H1 (cell line): ENCODE data around the gene AKT1. TPM values are rescaled to one million over a fixed set of nuclear protein-coding genes. Genes with fewer than 3 reads are reported as not detected.

Source experiments
- CTCF ChIA-PET: fragments of 300-600 bp; sonication (Branson Sonifier 250); formaldehyde crosslinking; loops from one replicate; lab custom pipeline; 2021; ENCODE audit not compliant: partially characterized antibody; lab: Charles Lee
- POLR2A ChIA-PET: fragments of 300-600 bp; sonication (Branson Sonifier 250); formaldehyde crosslinking; loops from one replicate; lab custom pipeline; 2021; ENCODE audit warnings: inconsistent platforms; ENCODE audit not compliant: partially characterized antibody; lab: Charles Lee
- DNase-seq, 2 experiments: peaks; one replicate each; pipeline versions ENCODE4 v3.0.0 to v3.0.0-alpha.2; 2010 to 2022; ENCODE audit warnings: low spot score in 2 of 2, low read depth in 1 of 2, mixed read lengths in 1 of 2
- FAIRE-seq: peaks from 2 replicates; lab custom pipeline; 2011; peaks lifted over from hg19 to GRCh38; lab: Jason Lieb, UNC
- H2AFZ ChIP-seq: 2 replicates; pipeline ENCODE4 v1.8.1; 2012; ENCODE audit warnings: low read length, inconsistent platforms
- H2AK5ac ChIP-seq: 2 replicates; pipeline ENCODE4 v1.6.1; 2013; ENCODE audit warnings: low read depth, low read length
- H2BK120ac ChIP-seq: replicated peaks from 2 replicates; pipeline ENCODE3; 2013; ENCODE audit warnings: low read depth, low read length, inconsistent platforms
- H2BK12ac ChIP-seq: 2 replicates; pipeline ENCODE4 v1.6.1; 2013; ENCODE audit warnings: low read depth, low read length
- H2BK15ac ChIP-seq: 2 replicates; pipeline ENCODE4 v1.6.1; 2013; ENCODE audit warnings: low read length
- H2BK20ac ChIP-seq: 2 replicates; pipeline ENCODE4 v1.6.1; 2013; ENCODE audit warnings: low read length
- H2BK5ac ChIP-seq: 2 replicates; pipeline ENCODE4 v1.6.1; 2013; ENCODE audit warnings: low read depth, low read length
- H3K14ac ChIP-seq: 2 replicates; pipeline ENCODE4 v1.6.1; 2013; ENCODE audit warnings: inconsistent platforms; ENCODE audit not compliant: insufficient read length
- H3K18ac ChIP-seq: 2 replicates; pipeline ENCODE4 v1.6.1; 2013; ENCODE audit warnings: low read length; ENCODE audit errors: extremely low read depth
- H3K23ac ChIP-seq: 2 replicates; pipeline ENCODE4 v1.6.1; 2013; ENCODE audit warnings: inconsistent platforms; ENCODE audit not compliant: insufficient read length
- H3K23me2 ChIP-seq: 2 replicates; pipeline ENCODE4 v1.6.1; 2013; ENCODE audit warnings: low read depth, low read length
- H3K27ac ChIP-seq: 2 replicates; pipeline ENCODE4 v1.6.1; 2011; ENCODE audit warnings: low read depth, low read length, inconsistent platforms
- H3K27me3 ChIP-seq, 4 experiments: replicated peaks in 1 of 4; 1 replicate in 1 of 4; 2 replicates in 3 of 4; pipeline versions ENCODE4 v1.6.1 to v1.8.1; 2011 to 2013; ENCODE audit warnings: low read length in 3 of 4, mild to moderate bottlenecking in 3 of 4, inconsistent platforms in 2 of 4, mixed read lengths in 2 of 4, moderate library complexity in 1 of 4; ENCODE audit not compliant: control insufficient read depth in 3 of 4, insufficient read depth in 3 of 4; ENCODE audit errors: extremely low read depth in 1 of 4
- H3K36me3 ChIP-seq, 4 experiments: 2 replicates each; pipeline versions ENCODE4 v1.6.1 to v1.8.1; 2011 to 2013; ENCODE audit warnings: mild to moderate bottlenecking in 4 of 4, low read length in 3 of 4, moderate library complexity in 2 of 4, control low read depth in 1 of 4, inconsistent platforms in 1 of 4; ENCODE audit not compliant: insufficient read depth in 4 of 4, control insufficient read depth in 2 of 4
- H3K4ac ChIP-seq: replicated peaks from 2 replicates; pipeline ENCODE3; 2013; ENCODE audit warnings: low read length, low read depth, mixed read lengths, inconsistent platforms; ENCODE audit not compliant: insufficient read length
- H3K4me1 ChIP-seq, 4 experiments: replicated peaks in 1 of 4; 1 replicate in 1 of 4; 2 replicates in 3 of 4; pipeline versions ENCODE4 v1.6.1 to v1.8.1; 2011 to 2013; ENCODE audit warnings: low read length in 3 of 4, inconsistent platforms in 2 of 4, mixed read lengths in 1 of 4; ENCODE audit not compliant: insufficient read depth in 4 of 4, control insufficient read depth in 3 of 4
- H3K4me2 ChIP-seq, 2 experiments: 2 replicates each; pipeline versions ENCODE4 v1.6.1 to v1.8.1; 2011 to 2013; ENCODE audit warnings: low read depth in 2 of 2, low read length in 2 of 2, control low read depth in 1 of 2, inconsistent platforms in 1 of 2, mild to moderate bottlenecking in 1 of 2; ENCODE audit not compliant: insufficient read depth in 1 of 2
- H3K4me3 ChIP-seq, 4 experiments: fragments of 200-600, 300-600 bp in 1 of 4; sonication (generic), shearing (Covaris generic), sonication (Bioruptor Twin) in 1 of 4; 2 replicates each; pipeline versions ENCODE4 v1.5.1 to v1.8.1; 2011 to 2016; ENCODE audit warnings: low read length in 4 of 4, low read depth in 3 of 4, control low read depth in 2 of 4, inconsistent platforms in 2 of 4, mild to moderate bottlenecking in 2 of 4, mixed read lengths in 1 of 4, moderate library complexity in 1 of 4; ENCODE audit not compliant: insufficient read depth in 2 of 4; ENCODE audit errors: extremely low read depth in 1 of 4
- H3K56ac ChIP-seq: replicated peaks from 2 replicates; pipeline ENCODE3; 2013; ENCODE audit warnings: low read depth, mild to moderate bottlenecking, mixed read lengths, low read length, inconsistent platforms; ENCODE audit not compliant: insufficient read length
- H3K79me1 ChIP-seq: 2 replicates; pipeline ENCODE4 v1.6.1; 2013; ENCODE audit warnings: low read depth, low read length, control low read depth
- H3K79me2 ChIP-seq, 2 experiments: 2 replicates each; pipeline versions ENCODE4 v1.6.1 to v1.8.1; 2012 to 2013; ENCODE audit warnings: low read length in 2 of 2, mild to moderate bottlenecking in 2 of 2, inconsistent platforms in 1 of 2; ENCODE audit not compliant: insufficient read depth in 2 of 2, control insufficient read depth in 1 of 2
- H3K9ac ChIP-seq, 4 experiments: replicated peaks in 1 of 4; 1 replicate in 1 of 4; 2 replicates in 3 of 4; pipeline versions ENCODE4 v1.6.1 to v1.8.1; 2011 to 2013; ENCODE audit warnings: low read depth in 3 of 4, low read length in 3 of 4, control low read depth in 2 of 4, mild to moderate bottlenecking in 2 of 4, moderate library complexity in 2 of 4, inconsistent platforms in 1 of 4; ENCODE audit errors: extremely low read depth in 1 of 4
- H3K9me3 ChIP-seq, 2 experiments: 2 replicates each; pipeline versions ENCODE4 v1.6.1 to v1.8.1; 2012 to 2013; ENCODE audit warnings: mild to moderate bottlenecking in 2 of 2, moderate library complexity in 2 of 2, control low read depth in 1 of 2, inconsistent platforms in 1 of 2, low read depth in 1 of 2, low read length in 1 of 2, mixed read lengths in 1 of 2; ENCODE audit not compliant: insufficient read depth in 2 of 2
- H4K20me1 ChIP-seq, 2 experiments: replicated peaks in 1 of 2; 2 replicates each; pipeline versions ENCODE3 to v1.8.1; 2011 to 2013; ENCODE audit warnings: inconsistent platforms in 2 of 2, low read length in 2 of 2, mild to moderate bottlenecking in 1 of 2; ENCODE audit not compliant: insufficient read depth in 2 of 2, control insufficient read depth in 1 of 2
- H4K5ac ChIP-seq: 2 replicates; pipeline ENCODE4 v1.6.1; 2013; ENCODE audit warnings: low read length, low read depth, mixed read lengths, inconsistent platforms; ENCODE audit not compliant: insufficient read length
- H4K8ac ChIP-seq: 2 replicates; pipeline ENCODE4 v1.8.0; 2013; ENCODE audit warnings: mild to moderate bottlenecking, moderate library complexity, low read length, inconsistent platforms; ENCODE audit not compliant: insufficient read depth; ENCODE audit errors: extremely low read depth
- H4K91ac ChIP-seq: replicated peaks from 2 replicates; pipeline ENCODE3; 2013; ENCODE audit warnings: low read length, mixed read lengths, inconsistent platforms; ENCODE audit not compliant: insufficient read length
- CBX8 ChIP-seq: fragments of 300-800, 300-1000 bp; sonication (generic); IDR thresholded peaks from 2 replicates; pipeline ENCODE4 v1.7.1; 2016; ENCODE audit warnings: low read depth, low read length, borderline replicate concordance
- EZH2 ChIP-seq: fragments of 200-600 bp; sonication (generic); IDR thresholded peaks from 2 replicates; pipeline ENCODE4 v1.7.1; 2012; ENCODE audit warnings: low read depth, mild to moderate bottlenecking, moderate library complexity, low read length, inconsistent platforms; ENCODE audit not compliant: severe bottlenecking
- GABPA ChIP-seq: IDR thresholded peaks from 2 replicates; pipeline ENCODE4 v1.6.1; 2011; ENCODE audit warnings: mild to moderate bottlenecking, low read length, moderate library complexity, borderline replicate concordance; ENCODE audit not compliant: insufficient read depth
- GTF2F1 ChIP-seq: IDR thresholded peaks from 2 replicates; pipeline ENCODE4 v1.6.1; 2012; ENCODE audit warnings: low read depth, low read length, improper control_type of control experiment, borderline replicate concordance
- HDAC2 ChIP-seq, 2 experiments: fragments of 300-600 bp in 1 of 2; sonication (generic) in 1 of 2; IDR thresholded peaks; 2 replicates each; pipeline ENCODE4 v1.6.1; 2011 to 2012; ENCODE audit warnings: low read depth in 2 of 2, low read length in 2 of 2, mild to moderate bottlenecking in 2 of 2, moderate library complexity in 2 of 2, borderline replicate concordance in 1 of 2, inconsistent platforms in 1 of 2
- JUN ChIP-seq: IDR thresholded peaks from 2 replicates; pipeline ENCODE4 v1.6.1; 2011; ENCODE audit warnings: low read depth, mild to moderate bottlenecking, improper control_type of control experiment, low read length
- NRF1 ChIP-seq: IDR thresholded peaks from 2 replicates; pipeline ENCODE4 v1.6.1; 2011; ENCODE audit warnings: mild to moderate bottlenecking, low read depth, low read length, improper control_type of control experiment
- RBBP5 ChIP-seq: IDR thresholded peaks from 2 replicates; pipeline ENCODE4 v1.7.1; 2012; ENCODE audit warnings: low read depth, mild to moderate bottlenecking, inconsistent platforms, low read length, moderate library complexity, borderline replicate concordance
- SIN3A ChIP-seq, 2 experiments: IDR thresholded peaks in 1 of 2; conservative IDR thresholded peaks in 1 of 2; 2 replicates each; pipeline ENCODE4 v1.6.1; 2011 to 2012; ENCODE audit warnings: low read length in 2 of 2, improper control_type of control experiment in 1 of 2, low read depth in 1 of 2, mild to moderate bottlenecking in 1 of 2
- SP4 ChIP-seq: IDR thresholded peaks from 2 replicates; pipeline ENCODE4 v1.6.1; 2012; ENCODE audit warnings: low read length, inconsistent platforms
- WGBS, 2 experiments: shearing (Covaris generic) in 1 of 2; methylation state at CpG; one replicate each; pipeline versions ENCODE4 v1.1.6 to v1.1.7; 2013 to 2015; ENCODE audit warnings: low lambda C conversion rate in 2 of 2, mixed read lengths in 2 of 2, inconsistent platforms in 1 of 2, low coverage in 1 of 2, missing lambda C conversion rate in 1 of 2; ENCODE audit not compliant: insufficient replicate concordance in 2 of 2, insufficient coverage in 1 of 2, insufficient read length in 1 of 2; ENCODE audit errors: extremely low coverage in 1 of 2, missing lambda C conversion rate in 1 of 2; 5-methylcytosine and 5-hydroxymethylcytosine counted together
- polyA plus RNA-seq, 7 experiments: library from polyadenylated mRNA; depleted of rRNA in 3 of 7; stranded (reverse) in 5 of 7; unstranded in 2 of 7; fragments of >200 nt in 5 of 7; fragments of 200-250 nt in 2 of 7; gene quantifications; 1 replicate in 5 of 7; 2 replicates in 1 of 7; 4 replicates in 1 of 7; pipeline versions ENCODE4 v1.2.1 to v1.2.3, GENCODE V29; 2011 to 2013; ENCODE audit warnings: missing spikeins in 2 of 7, mixed read lengths in 2 of 7
- total RNA-seq: library from RNA; stranded (reverse); fragmentation: NEBNext Ultra II Directional; extraction: Animal tissue kit (Norgen Biotek cat#: 25700); gene quantifications from 2 replicates; pipeline ENCODE4 v1.2.1, GENCODE V29; 2021

The AKT1 gene
- total and polyA plus RNA-seq, 2 of the 8 experiments (the other 6 are each of a cell fraction or from before 2014, with no cell fraction given), result 68.1 to 71.5 TPM

DNA sequence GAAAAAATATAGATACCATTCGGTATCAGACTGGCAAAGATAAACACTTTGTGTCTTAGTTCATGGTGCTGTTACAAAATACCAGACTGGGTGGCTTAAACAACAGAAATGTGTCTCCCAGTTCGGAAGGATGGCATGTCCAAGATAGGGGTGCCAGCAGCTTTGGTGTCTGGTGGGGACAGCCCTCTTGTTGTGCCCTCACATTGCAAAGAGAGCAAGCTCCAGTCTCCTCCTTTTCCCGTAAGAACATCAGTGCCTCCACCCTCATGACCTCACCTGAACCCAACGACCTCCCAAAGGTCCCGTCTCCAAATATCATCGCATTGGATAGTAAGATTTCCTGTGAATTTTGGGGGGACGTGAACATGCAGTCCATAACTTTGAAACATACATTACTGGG is 17.7 kb upstream of the AKT1 start:
- Histone ChIP-seq H4K20me1 (peaks cover 0 to 4% of the 10 kb centered on the region in 2 experiments), H3K4me2 (no peak overlapping the region), H2BK120ac (no peak overlapping the region), H3K23me2 (peaks cover 9% of the 10 kb centered on the region; the same call in 1 of the 2 replicates), H3K4me1 (peaks cover 0 to 5% (median under 1%) of the 10 kb centered on the region in 4 experiments; a peak in 3 of 7 replicates), H4K91ac (no peak overlapping the region), H2BK20ac (no peak overlapping the region), H2BK5ac (no peak overlapping the region), H2BK12ac (no peak overlapping the region), H3K4me3 (no peak overlapping the region), H3K27ac (no peak overlapping the region), H3K79me2 (no peaks in the 10 kb centered on the region), H3K56ac (no peak overlapping the region), H3K14ac (no peak overlapping the region), H2AK5ac (no peak overlapping the region), H3K23ac (no peak overlapping the region), H3K36me3 (peaks cover 0 to 1% (median 0%) of the 10 kb centered on the region in 4 experiments; a peak in 1 of 8 replicates), H3K9ac (no peak overlapping the region), H4K5ac (no peak overlapping the region), H3K4ac (no peak overlapping the region), H2AFZ (no peak overlapping the region), H3K27me3 (peaks cover 0 to 4% (median 0%) of the 10 kb centered on the region in 4 experiments; a peak in 4 of 7 replicates), H3K79me1 (peaks cover 2% of the 10 kb centered on the region; the same call in 1 of the 2 replicates), H4K8ac (no peak overlapping the region), H2BK15ac (no peak overlapping the region), H3K18ac (no peak overlapping the region), H3K9me3 (no peaks in the 10 kb centered on the region)
- 88% methylated on average over 7 of the region's 7 CpGs; no CpG with 5 or more reads in 1 of the 2 experiments for WGBS, 2 experiments
- DNase-seq (no peak), FAIRE-seq (no peak)
- ChIA-PET POLR2A (interaction anchor here (0.8 to 1.1 kb wide), 3 partner anchors 8 to 60 kb away, joined by 3 read pairs; no protein-coding TSS in a partner anchor), CTCF (interaction anchor here (1.4 to 2.8 kb wide), 3 partner anchors 8 to 58 kb away, joined by 4 to 8 read pairs (median 7); no protein-coding TSS in a partner anchor)
- TF ChIP-seq SIN3A (conservative IDR thresholded peaks at IDR 0.05 in 1 of 2, IDR thresholded peaks at IDR 0.05 in 1 of 2; ENCODE audit: low read depth in 1 of 2, low read length in 2 of 2), result no peak
- TF ChIP-seq SP4, result no peak
- TF ChIP-seq GTF2F1, result no peak
- no peak for TF ChIP-seq RBBP5
- TF ChIP-seq JUN, result no peak
- no peak for TF ChIP-seq NRF1
- TF ChIP-seq EZH2, result no peak
- TF ChIP-seq CBX8, result no peak
- TF ChIP-seq HDAC2 (IDR thresholded peaks at IDR 0.05; ENCODE audit: borderline replicate concordance in 1 of 2, low read depth in 2 of 2, low read length in 2 of 2), result no peak
- TF ChIP-seq GABPA, result no peak
